ENCODE data around the gene ABHD14A.

ABHD14A gene

DNA sequence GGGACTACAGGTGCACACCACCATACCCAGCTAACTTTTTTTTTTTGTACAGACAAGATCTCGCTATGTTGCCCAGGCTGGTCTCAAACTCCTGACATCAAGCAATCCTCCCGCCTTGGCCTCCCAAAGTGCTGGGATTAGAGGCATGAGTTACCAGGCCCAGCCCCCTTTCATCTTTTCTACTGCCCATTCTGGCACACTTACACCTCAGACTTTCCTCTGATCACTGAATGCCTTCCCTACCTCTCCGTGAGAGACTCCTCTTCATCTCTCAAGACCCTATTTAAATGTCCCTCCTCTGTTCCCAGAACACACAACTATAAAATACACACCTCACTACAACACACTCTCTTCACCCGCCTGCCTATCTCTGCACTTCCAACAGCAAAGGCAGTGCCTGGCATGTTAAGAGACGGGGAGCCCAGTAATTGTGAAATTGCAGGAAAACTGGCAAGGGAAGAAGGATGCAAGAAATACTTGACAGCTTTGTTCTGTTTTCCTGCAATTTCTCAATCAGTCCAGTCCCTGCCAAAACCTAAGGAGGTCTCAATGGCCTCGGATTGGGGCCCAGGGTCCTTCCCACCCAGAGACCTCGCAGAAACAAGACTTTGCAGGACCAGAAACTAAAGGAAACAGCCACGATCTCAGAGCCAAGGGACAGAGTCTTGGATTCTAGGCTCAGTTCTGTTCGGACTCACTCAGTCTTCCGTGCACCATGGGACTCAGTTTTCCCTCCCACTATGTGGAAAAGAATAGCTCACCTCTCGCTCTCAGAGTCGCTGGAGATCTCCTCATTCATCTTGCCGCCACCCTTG, 34.0 kb upstream of the ABHD14A start:
- FAIRE-seq = no peak
- DNase-seq (ENCODE audit: insufficient read length, low spot score) = no peak

GRCh38 chr3:51941463-51941797, 33.4 kb upstream of the ABHD14A start:
- DNase-seq (ENCODE audit: insufficient read length, low spot score) = peak; percentile 24
- no peak for FAIRE-seq

- peak; percentile 99 for DNase-seq (ENCODE audit: insufficient read length, low spot score)
- FAIRE-seq = peak; percentile 99
Measured at GRCh38 chr3:51941798-51942602, 32.9 kb upstream of the ABHD14A start, which contains the start of the genes PARP3 and RRP9. Gene PARP3 (plus strand): TSS chr3:51942363. CDS start chr3:51943356, 993 bp downstream. Gene RRP9 (minus strand): TSS chr3:51941904. CDS start chr3:51941867, 37 bp downstream.

DNA sequence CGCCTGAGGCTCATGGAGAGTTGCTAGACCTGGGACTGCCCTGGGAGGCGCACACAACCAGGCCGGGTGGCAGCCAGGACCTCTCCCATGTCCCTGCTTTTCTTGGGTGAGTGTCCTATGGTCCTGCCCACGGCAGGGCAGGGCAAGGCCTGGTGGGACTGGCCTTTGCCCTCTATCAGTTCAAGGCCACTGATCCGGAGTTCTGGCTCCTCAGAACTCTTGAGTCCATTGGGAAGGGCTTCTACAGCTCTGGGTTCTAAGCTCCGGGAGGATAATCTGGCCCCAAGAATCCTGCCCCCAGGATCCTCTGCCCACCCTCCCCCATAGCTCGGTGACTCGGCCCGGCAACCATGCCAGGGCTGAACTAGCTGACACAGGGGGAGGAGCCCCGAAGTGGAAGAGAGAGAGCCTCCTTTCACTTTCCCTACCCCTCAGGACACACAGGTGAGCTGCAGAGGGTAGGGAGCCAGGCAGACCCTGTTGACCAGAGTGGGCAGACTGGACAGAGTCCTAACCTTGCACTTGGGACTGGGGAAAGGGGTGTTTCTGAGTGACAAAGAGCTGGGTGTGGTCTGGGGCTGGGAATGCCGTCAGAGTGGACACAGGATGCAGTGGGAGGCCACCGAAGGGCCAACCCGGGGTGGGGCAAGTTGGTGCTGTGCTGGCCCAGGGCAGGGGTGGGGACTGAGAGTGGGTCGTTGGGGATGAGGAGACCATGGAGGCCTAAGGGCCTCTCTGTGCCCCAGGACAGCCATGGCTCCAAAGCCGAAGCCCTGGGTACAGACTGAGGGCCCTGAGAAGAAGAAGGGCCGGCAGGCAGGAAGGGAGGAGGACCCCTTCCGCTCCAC, 32.0 kb upstream of the ABHD14A start:
- no peak for FAIRE-seq
- peak; percentile 88 for DNase-seq (ENCODE audit: insufficient read length, low spot score)

DNA sequence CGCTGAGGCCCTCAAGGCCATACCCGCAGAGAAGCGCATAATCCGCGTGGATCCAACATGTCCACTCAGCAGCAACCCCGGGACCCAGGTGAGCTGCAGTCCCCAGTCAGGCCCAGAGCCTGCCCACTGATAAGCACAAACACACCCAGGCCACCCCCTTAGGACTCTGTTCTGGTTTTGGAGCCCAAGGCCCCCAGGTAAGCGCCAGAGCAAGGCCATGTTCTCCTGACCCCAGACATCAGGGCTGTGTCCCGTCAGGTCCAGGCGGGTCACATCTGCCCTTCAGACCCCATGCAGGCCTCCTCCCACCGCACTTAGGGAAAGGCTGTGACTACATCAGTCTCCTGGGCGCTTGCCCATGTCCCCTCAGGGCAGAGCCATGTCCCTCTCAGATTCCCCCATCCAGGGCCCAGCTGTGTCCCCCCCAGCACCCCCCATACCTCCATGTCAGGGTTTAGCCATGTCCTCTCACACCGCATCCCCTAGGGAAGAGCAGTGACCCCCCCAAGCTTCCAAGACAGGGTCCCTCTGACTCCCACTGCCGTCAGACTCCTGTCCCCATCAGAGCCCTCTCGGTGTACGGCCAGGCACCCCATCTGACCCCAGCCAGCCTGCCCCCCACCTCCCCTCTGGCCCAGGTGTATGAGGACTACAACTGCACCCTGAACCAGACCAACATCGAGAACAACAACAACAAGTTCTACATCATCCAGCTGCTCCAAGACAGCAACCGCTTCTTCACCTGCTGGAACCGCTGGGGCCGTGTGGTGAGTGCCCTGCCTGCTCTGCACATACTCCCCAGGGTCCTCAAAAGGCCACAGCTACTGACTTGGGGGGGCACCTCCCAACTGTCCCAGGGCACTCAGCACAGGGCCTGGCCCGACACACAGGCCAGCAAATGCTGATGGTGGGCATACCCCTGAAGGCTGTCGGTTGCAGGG, 31.1 kb upstream of the ABHD14A start:
- FAIRE-seq (no peak), DNase-seq (ENCODE audit: insufficient read length, low spot score) (no peak)

DNA sequence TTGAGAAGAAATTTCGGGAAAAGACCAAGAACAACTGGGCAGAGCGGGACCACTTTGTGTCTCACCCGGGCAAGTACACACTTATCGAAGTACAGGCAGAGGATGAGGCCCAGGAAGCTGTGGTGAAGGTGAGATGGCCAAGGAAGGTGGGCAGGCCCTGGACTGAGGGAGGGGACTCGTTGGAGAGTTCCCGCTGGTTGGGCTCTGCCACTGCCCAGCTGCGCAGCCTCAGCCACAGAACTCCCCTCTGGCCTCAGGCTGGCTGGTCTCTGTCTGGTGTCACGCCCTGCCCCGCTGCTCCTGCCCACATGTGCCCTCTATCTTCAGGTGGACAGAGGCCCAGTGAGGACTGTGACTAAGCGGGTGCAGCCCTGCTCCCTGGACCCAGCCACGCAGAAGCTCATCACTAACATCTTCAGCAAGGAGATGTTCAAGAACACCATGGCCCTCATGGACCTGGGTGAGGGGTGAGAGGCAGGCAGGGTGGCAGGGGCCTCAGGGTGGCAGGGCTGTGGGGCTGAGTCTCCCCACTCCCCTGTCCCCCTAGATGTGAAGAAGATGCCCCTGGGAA, 30.3 kb upstream of the ABHD14A start:
- DNase-seq (ENCODE audit: insufficient read length, low spot score) = no peak
- no peak for FAIRE-seq

- no peak for DNase-seq (ENCODE audit: insufficient read length, low spot score)
- no peak for FAIRE-seq
Measured at GRCh38 chr3:51945031-51945840, 29.6 kb upstream of the ABHD14A start.

DNA sequence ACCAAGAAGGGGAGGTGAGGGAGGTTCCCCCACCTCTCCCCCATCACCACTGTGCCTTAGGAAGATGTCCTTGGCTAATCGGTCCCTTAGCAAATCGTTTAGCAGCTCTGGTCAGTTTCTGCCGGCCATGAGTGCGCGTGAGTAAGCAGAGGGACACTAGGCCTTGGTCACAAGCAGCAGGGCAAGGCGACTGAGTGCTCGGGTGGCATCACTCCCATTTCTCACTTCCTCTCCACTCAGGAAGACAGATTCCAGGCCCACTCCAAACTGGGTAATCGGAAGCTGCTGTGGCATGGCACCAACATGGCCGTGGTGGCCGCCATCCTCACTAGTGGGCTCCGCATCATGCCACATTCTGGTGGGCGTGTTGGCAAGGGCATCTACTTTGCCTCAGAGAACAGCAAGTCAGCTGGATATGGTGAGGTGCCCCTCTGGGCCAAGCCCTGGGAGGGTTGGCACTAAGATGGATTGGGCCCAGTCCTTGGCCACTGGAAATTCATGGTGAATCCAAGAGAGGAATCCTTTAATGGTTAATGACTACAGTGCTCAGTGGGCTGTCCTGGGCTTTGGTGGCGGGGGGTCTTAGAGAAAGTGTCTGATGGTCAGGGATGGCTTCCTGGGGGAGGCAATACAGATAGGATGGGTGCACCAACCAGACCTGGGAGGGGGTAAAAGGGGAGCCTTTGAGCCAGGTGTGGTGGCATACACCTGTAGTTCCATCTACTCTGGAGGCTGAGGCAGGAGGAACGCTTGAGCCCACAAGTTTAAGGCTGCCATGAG, 28.7 kb upstream of the ABHD14A start:
- FAIRE-seq (no peak), DNase-seq (ENCODE audit: insufficient read length, low spot score) (no peak)

DNA sequence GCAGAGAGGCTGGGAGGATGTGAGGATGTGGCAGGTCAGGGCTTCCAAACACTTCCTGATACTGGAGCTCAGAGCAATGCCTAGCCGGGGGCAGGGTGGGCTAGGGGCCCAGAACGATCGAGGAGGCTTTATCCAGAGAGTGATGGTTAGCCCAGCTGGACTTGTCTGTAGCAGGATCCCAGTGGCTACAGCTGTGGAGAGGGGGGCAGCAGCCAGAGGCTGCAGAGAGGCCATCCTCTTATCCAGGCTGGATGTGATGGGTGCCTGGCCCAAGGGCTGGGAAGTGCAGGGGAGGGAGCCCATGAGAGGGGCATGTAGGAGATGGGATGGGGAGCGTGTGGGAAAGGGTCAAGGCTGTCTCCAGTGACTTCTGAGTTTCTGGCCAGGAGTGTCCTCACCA, 28.1 kb upstream of the ABHD14A start:
- DNase-seq (ENCODE audit: insufficient read length, low spot score) = no peak
- FAIRE-seq = no peak

DNA sequence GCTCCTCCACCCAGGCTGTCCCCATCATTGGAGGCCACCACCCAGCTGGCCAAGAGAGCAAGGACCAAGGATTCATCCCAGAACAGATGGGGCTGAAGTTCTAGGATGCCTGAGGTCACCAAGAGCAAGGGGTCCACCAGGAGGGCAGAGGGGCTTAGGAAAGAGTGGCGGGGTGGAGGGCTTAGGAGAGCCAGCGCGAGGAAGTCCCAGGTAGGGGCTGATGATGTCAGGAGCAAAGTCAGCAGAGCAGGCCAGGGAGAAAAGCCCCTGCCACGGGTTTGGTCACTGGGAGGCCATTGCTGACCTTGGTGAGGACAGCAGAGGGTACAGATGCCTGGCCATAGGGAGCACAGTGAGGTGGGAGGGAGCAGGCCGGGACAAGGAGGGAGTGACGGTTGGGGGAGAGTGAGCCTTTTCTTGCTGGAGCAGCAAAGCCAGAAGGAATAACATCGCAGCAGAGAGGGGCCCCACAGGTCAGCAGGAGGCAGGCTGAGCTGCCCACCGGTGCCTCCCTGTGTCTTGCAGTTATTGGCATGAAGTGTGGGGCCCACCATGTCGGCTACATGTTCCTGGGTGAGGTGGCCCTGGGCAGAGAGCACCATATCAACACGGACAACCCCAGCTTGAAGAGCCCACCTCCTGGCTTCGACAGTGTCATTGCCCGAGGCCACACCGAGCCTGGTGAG, 27.5 kb upstream of the ABHD14A start:
- FAIRE-seq (no peak), DNase-seq (ENCODE audit: insufficient read length, low spot score) (no peak)

- FAIRE-seq (no peak), DNase-seq (ENCODE audit: insufficient read length, low spot score) (no peak)
Measured at GRCh38 chr3:51948016-51948580, 26.8 kb upstream of the ABHD14A start.

GRCh38 chr3:51949121-51949520, 25.7 kb upstream of the ABHD14A start:
- no peak for DNase-seq (ENCODE audit: insufficient read length, low spot score)
- FAIRE-seq = no peak

DNA sequence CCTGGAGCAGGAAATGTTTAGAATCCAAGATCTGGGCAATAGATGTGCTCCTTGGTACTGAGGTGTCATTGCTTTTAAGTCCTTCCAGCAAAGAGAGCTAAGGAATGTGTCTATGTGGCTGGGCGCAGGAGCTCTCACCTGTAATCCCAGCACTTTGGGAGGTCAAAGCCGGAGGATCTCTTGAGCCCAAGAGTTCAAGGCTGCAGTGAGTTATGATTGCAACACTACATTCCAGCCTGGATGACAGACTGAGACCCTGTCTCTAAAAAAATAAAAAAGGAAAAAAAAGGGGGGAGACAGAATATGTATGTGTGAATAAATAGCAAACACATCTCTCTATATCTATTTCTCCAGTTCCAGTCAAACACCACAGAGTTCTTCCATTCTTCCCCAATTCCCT, 24.0 kb upstream of the ABHD14A start:
- DNase-seq (ENCODE audit: insufficient read length, low spot score) (no peak), FAIRE-seq (no peak)

- DNase-seq (ENCODE audit: insufficient read length, low spot score) = peak; percentile 75
- FAIRE-seq = peak; percentile 85
Measured at GRCh38 chr3:51953445-51953844, 21.4 kb upstream of the ABHD14A start.

GRCh38 chr3:51954105-51954504, 20.8 kb upstream of the ABHD14A start:
- no peak for FAIRE-seq
- DNase-seq (ENCODE audit: insufficient read length, low spot score) = no peak

DNA sequence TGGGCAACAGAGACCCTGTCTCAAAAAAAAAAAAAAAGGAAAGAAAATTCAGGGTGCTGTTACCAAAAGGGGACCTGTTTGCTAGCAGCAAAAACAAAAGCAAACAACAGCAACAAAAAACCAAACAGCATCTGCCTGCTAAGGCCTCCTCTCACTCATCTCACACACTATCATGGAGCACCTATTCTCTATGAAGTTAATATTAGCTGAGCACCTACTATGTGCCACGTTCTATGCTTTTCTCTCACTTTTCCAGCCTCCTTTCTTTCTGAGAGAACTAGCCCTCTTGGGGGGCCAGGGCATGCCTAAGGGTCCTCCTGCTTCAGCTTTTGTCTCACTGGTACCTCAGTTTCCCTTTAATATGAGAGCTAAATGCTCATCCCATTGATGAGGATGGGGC, 20.2 kb upstream of the ABHD14A start:
- FAIRE-seq (no peak), DNase-seq (ENCODE audit: insufficient read length, low spot score) (no peak)
